GM21529 (cell line): ENCODE measurements around the gene ZDHHC19.
"Not testable (repeated sequence)": the region's sequence is repeated elsewhere in the genome, so short reads cannot be mapped to it uniquely, and the experiment has no call there.

Experiments
- ATAC-seq: cut with Tn5 transposase; IDR thresholded peaks from one replicate; pipeline ENCODE4 v1.9.1; 2021; ENCODE audit not compliant: unreplicated experiment

ZDHHC19 gene

DNA sequence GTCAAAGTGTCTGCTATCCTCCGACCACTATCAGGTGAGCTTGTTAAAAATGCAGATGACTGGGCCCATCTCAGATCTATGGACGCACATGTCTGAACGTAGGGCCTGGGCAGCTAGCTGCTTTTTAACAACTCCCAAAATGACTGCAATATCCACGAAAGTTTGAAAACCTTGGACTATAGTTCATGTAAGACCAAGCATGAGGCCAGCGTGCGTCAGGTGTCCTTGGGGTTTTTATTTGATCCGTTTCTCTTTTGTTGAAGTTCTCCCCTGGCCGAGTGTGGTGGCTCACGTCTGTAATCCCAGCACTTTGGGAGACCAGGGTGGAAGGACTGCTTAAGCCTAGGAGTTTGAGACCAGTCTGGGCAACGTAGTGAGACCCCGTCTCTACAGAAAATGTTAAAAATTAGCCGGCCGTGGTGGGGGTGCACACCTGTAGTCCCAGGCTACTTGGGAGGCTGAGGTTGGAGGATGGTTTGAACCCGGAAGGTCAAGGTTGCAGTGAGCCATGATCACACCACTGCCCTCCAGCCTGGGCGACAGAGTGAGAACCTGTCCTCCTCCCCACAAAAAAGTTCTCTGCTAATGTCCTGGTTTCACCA is 14.7 kb upstream of the ZDHHC19 start:
- ATAC-seq: no peak

DNA sequence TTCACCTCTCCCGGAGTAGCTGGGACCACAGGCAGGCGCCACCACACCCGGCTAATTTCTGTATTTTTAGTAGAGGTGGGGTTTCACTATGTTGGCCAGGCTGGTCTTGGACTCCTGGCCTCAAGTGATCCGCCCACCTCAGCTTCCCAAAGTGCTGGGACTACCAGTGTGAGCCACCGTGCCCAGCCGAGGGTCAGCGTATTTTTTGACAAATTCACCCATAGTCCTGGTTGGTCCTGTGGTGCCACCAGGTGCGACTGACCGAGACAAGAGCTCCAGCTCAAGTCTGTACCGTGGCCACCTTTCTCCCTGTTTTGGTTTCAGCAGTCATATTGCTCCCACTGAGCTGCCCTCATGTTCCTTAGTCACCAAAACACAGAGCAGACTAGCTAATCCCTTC is 13.9 kb upstream of the ZDHHC19 start:
- no peak for ATAC-seq

DNA sequence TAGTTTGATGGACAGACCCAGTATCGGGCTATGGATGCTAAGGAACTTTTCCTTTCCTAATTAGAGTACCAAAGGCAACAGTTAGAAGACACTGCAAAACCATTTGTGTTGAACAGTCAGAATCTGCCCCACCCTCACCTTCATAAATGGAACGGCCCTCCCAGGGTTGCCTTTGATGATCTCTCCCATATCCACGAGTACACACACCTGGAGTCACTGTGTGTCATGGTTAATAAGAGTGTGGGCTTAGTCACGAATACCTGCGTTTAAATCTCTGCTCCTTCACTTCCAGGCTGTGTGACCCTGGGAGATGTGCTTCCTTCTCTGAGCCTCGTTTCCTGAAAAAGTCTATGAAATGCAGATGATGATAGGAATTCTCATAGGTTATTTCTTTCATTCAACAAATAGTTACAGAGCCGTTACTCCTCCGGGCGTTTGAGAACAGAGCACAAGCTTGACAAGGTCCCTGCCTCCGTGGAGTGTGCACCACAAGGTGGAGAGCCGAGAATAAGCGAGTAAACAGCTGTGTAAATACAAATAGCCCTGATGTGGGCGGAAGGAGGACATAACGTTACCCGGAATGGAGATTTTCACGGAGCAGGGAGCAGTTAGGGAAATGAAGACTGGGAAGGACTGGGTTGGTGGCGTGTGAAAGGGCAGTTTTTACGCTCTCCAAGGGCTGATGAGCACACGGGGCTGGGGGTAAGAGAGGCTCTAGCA is 11.8 kb upstream of the ZDHHC19 start:
- ATAC-seq: no peak

DNA sequence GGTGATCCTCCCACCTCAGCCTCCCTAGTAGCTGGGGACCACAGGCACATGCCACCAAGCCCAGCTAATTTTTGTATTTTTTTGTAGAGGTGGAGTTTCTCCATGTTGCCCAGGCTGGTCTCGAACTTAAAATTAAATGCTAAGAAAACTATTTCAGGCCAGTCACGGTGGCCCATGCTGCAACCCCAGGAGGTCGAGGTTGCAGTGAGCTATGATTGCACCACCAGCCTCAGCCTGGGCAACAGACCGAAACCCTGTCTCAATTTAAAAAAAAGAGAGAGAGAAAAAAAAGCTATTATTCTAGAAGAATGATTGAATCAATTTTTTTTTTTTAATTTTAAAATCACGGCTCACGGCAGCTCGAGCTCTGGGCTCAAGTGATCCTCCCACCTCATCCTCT is 9.8 kb upstream of the ZDHHC19 start:
- ATAC-seq: no peak

DNA sequence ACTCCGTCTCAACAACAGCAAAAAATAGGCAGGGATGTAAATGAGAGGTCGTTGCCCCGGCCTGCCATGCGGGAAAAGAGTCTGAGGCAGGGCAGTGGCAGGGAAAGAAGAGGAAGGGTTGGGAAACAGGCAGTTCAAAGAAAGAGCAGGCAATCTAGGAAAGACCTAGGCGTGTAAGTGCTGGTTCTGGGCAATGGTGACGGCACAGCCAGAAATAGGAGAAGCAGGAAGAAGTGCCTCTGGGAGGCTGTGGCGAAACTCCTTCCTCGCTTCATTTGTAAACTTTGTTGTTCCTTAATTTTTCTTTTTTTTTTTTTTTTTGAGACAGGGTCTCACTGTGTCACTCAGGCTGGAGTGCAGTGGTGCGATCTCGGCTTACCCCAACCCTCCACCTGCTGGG is 9.4 kb upstream of the ZDHHC19 start:
- no peak for ATAC-seq

DNA sequence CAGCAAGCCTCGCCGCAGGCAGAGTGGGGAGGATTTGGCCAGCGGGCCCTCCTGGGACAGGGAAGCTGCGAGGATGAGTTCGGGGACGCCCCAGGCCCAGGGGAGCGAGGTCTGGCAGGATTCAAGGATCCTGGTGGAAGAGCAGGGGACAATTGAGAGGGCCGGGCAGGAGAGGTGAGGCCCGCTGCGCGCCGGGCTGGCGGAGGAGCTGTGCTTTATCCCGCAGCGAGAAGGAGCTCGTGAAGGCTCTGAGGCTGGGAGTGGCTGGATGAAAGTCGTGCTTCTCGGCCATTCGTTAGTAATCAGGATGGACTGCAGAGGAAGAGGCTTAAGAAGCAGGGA is 8.7 kb upstream of the ZDHHC19 start:
- ATAC-seq: no peak

DNA sequence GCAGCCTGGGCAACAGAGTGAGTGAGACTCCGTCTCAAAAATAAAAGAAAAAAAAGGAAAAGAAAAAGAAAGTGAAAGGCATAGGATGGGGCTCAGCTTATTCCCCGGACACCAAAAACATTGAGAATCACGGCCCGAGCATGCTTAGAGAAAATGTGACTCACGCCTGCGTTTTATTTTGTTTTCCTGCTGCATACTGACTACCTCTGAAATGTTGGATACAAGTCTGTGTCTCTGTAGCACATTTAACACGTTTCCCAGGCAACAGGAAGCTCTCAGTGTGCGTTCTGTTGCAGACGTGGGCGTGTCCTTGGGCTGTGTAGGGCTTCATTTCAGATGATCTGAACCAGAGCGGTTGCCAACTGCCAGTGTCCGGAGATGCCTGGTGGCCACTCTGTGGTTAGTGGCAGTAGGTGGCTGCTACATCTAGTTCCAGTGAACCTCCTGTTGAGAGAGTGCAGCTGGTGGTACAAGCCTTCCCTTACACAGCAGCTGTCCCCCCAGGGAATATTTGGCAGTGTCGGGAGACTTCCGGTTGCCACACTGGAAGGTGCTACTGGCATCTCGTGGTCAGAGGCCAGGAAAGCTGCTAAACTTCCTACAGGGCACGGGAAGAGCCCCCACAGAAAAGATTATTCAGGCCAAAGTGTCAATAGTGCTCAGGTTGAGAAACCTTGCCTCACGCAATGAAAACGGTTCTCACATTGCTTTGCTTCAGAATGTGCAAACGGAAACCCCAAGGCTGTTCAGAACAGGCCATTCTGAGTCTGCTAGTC is 8.2 kb upstream of the ZDHHC19 start:
- ATAC-seq: peak; percentile 82

DNA sequence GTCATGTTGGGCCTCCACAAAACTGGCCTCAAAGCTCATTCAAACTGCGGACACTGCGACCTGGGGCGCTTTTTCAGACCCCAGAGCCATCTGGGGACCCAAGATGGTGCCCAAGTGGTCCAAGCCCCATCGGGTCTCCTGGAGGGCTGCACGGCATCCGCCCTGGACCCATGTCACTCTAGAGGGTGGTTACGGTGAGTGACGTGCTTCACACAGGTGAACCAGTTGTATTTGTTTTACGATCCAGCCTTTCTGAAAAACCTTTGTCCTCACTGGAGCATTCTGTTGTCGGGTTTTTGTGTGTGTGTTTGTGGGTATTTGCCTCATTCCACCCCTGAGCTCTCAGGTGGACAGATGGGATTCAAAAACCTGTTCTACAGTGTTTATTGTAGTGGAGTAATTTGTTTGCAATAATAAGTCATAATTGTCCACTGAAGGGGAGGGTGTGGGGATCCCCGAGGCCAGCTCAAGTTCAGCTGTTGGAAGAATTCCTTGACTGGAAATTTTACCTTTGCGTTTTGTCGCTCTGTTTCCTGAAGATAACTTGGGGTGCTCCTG is 7.0 kb upstream of the ZDHHC19 start:
- no peak for ATAC-seq

DNA sequence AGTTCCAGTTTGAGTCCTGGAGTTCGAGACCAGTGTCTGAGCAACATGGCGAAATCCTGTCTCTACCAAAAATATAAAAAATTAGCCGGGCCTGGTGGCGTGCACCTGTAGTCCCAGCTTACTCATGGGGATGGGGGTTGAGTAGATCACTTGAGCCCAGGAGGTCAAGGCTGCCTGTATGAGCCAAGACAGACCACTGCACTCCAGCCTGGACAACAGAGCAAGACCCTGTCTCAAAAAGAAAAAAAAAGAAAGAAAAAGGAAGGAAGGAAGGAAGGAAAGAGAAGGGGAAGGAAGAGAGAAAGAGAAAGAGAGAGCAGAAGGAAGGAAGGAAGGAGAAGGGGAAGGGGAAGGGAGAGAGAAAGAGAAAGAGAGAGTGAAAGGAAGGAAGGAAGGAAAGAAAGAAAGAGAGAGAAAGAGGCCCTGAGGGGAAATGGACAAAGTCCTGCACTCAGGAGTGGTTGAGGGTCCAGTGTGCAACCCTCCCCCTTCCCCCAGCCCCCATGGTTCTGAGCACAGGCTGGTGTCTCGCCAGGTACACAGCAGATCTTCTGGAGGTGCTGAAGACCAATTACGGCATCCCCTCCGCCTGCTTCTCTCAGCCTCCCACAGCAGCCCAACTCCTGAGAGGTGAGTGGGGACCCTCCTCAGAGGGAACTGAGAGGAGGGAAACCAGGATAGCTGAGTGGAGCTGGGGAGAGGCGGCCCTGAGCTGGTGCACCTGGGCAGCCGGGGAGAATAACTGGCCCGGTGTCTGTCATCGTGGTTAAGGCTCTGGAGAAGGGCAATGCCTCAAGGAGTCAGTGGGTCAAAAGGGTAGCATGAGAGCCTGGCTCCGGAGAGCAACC is 6.3 kb upstream of the ZDHHC19 start:
- ATAC-seq: no peak

DNA sequence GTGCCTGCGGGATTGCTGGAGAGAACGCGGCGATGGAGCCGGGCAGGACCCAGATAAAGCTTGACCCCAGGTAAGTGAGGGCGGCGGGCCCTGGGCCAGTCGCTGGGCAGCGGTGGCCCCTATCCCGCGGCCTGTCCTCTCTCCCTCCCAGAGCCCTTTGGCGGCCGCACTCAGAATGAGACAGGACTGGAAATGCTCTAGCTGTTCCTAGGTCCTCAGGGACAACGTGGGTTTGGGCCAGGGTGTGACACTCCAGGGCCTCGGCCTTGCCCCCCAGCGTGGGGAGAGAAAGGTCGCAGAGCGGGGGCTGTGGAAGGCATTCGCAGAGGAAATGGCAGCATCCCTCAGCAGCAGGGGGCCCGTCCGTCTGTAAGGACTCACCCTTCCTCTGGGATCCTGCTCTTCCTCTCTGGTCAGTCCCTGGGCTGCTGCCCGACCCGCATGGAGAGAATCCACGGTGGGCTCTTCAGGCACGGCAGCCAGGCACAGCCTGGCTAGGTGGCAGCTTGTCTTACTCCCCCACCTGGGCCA is 5.5 kb upstream of the ZDHHC19 start:
- no peak for ATAC-seq

DNA sequence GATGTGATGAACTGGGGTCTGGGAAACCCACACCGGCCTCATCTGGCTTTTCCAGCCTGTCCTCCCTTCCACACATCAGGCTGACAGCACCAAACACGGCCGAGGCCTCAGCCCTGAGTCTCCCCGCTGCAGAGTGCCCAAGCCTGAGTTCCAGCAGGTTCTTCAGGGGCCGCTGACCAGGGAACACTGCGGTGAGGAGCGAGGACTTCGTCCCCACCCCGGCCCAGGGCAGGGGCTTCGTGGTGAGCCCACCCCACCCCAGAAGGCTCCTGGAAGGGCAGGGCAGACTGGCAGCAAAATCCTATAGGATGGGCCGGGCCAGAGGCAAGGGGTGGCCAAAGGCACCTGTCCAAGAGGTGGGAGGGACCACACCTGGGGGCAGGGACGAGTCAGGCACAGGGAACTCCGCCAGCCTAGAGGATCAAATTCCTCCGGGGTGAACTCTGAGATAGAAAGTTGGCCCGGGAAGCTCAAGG is 4.9 kb upstream of the ZDHHC19 start, which contains the start of gene SLC51A:
TSS of gene SLC51A (plus strand) at position 446 of the 476 bp plus-strand sequence. CDS start 179 bp downstream, outside the sequence.
- ATAC-seq: no peak

DNA sequence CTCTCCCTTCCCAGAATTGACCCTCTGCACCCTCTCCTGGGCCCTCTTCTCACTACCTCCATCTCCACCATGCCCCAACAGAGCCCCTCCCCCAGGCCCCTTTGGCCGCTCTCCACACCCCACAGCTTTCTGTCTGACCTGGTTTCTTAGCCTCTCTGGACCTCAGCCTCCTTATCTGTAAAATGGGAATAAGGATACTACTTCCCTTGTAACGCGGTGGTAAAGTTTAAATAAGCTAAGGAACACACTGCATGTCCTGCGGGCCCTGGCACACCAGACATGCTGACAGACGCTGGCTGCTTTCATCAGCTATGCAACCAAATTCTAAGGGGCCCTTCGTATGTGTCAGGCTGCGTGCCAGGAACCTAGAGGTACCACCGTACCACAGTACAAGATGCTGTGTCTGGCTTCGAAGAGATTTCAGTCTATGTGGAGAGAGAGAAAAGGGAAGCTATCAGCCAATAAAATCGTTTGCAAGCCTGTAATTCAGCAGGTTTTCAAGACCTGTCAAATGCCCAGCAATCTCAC is 4.4 kb upstream of the ZDHHC19 start:
- no peak for ATAC-seq

DNA sequence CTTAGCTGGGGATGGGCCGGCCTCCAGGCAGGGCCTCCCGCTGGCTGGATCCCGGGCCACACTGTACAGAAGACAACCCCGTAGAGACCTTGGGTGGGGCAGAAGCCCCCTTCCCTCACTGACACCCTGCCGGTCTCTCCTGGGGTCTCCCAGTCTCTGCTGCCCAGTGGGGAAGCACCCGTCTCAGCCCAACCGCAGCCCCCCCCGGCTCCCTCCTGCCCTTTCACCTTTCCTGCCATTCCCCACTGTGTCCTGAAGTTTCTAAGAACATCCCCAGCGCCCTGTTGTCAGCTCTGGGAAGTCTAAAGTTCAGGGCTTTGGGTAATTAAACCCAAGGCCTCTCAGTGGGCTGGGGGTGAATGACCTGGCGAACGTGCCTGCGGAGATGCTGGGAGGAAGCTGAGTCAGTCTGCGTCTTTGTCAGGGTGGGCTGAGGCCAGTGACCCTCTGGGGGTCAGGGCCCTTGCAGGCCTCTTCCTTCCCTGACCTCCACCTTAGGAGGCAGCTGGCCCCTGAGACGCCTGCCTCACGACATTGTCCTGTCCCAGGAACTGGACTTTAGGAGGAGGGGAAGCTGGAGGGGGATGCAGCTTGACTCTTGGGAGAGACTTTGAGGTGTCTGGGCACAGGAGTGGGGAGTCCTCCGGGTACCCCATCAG is 3.7 kb upstream of the ZDHHC19 start:
- no peak for ATAC-seq

DNA sequence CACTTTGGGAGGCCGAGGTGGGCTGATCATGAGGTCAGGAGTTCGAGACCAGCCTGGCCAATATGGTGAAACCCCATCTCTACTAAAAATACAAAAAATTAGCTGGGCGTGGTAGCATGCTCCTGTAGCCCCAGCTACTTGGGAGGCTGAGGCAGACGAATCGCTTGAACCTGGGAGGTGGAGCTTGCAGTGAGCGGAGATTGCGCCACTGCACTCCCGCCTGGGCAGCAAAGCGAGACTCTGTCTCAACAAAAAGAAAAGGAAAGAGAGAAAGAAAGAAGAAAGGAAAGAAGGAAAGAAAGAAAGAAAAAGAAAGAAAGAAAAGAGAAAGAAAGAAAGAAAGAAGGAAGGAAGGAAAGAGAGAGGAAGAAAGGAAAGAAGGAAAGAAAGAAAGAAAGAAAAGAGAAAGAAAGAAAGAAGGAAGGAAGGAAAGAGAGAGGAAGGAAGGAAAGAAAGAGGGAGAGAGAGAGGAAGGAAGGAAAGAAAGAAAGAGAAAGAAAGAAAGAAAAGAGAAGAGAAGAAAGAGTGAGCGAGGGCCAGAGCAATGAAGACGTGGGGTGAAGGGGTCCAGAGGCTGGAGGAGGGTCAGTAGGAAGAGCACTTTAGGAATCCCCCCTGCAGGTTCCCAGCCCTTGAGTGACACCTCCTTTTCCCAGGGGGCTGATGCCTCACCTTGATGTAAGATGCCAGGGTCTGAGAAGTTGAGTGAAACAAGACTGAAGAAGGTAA is 1.1 kb downstream of the ZDHHC19 start:
- ATAC-seq: not testable (repeated sequence)

DNA sequence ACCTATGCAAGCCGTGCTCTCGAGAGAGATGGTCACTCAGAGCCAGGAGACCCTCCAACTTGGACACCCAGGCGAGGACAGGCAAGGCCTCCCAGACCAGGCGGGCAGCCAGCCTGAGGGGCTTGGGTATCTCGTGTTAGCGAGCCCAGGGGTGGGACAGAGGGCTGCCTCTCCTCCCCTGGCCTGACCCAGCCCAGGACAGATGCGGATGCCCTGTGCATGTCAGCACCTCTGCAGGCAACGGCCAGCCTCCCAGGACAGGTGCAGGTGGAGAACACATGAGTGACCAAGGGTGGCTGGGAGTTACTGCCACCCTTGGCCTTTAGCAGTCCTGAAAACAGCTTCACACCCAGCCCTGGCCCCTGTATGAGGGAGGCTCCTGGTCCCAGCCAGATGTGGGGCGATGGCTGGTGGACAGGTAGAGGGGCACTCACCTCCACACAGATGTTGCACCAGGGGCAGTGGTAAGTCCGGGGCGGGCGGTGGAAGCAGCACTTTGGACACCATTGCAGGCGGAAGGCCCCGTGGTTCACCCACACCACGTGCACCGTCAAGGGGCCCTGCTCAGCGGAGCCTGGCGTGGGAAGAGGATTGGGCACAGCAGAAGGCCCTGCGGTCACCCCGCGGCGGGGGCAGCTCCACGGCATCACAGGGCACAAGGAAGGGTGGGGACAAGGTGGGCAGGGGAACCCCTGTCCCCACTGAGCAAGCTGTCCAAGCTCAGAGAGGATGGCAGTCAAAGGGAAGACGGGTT is 2.1 kb downstream of the ZDHHC19 start:
- no peak for ATAC-seq

DNA sequence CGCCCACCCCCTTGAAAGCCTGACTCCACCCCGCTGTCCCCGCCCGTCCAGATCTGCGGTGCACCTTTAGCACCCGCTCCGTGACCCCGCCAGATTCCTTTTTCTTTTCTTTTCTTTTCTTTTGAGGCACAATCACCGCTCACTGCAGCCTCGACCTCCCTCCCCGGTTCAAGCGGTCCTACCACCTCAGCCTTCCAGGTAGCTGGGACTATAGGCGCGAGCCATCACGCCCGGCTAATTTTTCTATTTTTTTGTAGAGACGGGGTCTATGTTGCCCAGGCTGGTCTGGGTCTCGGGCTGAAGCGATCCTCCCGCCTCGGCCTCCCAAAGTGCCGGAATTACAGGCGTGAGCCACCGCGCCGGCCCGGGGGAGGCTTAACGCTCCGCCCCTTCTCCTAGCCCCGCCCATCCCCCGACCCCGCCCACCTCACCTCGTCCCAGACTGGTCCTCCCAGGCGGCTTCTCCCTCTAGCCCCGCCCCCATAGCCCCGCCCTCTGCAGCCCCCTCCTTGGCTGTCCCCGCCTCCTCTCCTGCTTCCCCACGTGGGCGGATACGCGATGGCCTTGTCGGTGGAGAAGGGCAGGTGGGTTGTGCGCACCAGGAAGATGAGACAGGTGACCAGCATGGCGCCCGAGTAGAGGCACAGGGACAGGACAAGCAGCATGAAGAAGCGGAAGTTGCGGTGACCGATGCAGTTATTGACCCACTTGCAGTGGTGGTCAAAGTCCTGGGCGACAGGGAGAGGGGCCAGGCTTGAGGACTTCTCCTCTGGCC is 3.2 kb downstream of the ZDHHC19 start:
- ATAC-seq: no peak

DNA sequence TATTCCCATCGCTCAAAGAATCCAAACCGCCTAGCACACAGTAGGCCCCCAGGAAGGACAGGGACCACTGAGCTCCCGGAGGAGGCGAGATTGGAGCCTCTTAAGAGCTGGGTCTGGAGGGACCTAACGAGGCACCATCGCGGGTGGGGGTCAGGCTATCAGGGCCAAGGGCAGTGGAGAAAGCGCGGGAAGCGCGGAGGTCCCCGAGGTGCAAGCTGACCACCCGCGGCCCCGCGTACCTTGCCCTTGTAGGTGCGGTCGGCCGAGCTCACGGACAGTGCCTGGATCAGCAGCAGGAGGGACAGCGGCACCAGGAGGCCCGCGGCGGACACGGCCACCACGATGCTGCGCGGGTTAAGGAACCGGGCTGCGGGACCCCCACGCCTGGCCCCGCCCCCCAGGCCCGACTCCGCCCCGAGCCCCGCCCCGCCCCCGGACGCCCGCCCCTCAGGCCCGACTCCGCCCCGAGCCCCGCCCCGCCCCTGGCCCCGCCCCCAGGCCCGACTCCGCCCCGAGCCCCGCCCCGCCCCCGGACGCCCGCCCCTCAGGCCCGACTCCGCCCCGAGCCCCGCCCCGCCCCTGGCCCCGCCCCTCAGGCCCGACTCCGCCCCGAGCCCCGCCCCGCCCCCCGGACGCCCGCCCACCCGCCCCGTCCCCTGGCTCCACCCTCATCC is 3.9 kb downstream of the ZDHHC19 start:
- ATAC-seq: no peak
